Inferior parietal cortex (tissue), 1 donor: ENCODE measurements around the gene CPA4.

Source experiments
- DNase-seq: peaks from one replicate; pipeline ENCODE4 v3.0.0-alpha.2; 2016; ENCODE audit errors: extremely low spot score

CPA4 gene

GRCh38 chr7:130364451-130364850 is 71.5 kb downstream of the CPA4 start:
- DNase-seq = no peak

GRCh38 chr7:130365088-130365487 is 72.1 kb downstream of the CPA4 start:
- DNase-seq = no peak

GRCh38 chr7:130365511-130366441 is 72.8 kb downstream of the CPA4 start:
- no peak for DNase-seq

- no peak for DNase-seq
Measured at GRCh38 chr7:130366564-130366963, 73.6 kb downstream of the CPA4 start.

- no peak for DNase-seq
Measured at GRCh38 chr7:130367088-130367755, 74.3 kb downstream of the CPA4 start.

- no peak for DNase-seq
Measured at GRCh38 chr7:130367836-130368746, 75.1 kb downstream of the CPA4 start.

GRCh38 chr7:130369110-130369711 is 76.2 kb downstream of the CPA4 start:
- no peak for DNase-seq

- no peak for DNase-seq
Measured at GRCh38 chr7:130369831-130370550, 77.0 kb downstream of the CPA4 start.

GRCh38 chr7:130371046-130371445 is 78.1 kb downstream of the CPA4 start:
- DNase-seq = no peak

- DNase-seq = no peak
Measured at GRCh38 chr7:130372402-130373165, 79.6 kb downstream of the CPA4 start.
